Measurements from ENCODE around the gene MADCAM1.
"Not testable (repeated sequence)": the region's sequence is repeated elsewhere in the genome, so short reads cannot be mapped to it uniquely, and the experiment has no call there.

MADCAM1 gene

DNA sequence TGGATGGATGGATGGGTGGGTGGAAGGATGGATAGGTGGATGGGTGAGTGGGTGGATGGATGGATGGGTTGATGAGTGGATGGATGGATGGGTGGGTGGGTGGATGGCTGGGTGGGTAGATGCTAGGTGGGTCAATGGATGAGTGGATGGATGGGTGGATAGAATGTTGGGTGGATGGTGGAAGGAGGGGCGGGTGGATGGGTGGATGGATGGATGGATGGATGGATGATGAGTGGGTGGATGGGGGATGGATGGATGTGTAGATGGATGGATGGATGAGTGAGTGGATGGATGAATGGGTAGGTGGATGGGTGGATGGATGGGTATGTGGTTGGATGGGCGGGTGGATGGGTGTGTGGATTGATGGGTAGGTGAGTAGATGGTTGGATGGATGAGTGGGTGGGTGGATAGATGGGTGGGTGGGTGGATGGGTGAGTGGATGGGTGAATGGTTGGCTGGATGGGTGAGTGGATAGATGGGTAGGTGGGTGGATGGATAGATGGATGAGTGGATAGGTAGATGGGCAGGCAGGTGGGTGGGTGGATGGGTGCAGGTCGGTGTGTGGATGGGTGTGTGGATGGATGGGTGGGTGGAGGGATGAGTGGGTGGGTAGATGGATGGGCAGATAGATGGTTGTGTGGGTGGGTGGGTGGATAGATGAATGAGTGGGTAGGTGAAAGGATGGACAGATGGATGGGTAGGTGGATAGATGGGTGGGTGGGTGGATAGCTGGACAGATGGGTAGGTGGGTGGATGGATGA lies 31.1 kb upstream of the MADCAM1 start:
- in situ Hi-C loops (cut with MboI; ENCODE audit: low sequenced_read_pairs), result no loop called here

DNA sequence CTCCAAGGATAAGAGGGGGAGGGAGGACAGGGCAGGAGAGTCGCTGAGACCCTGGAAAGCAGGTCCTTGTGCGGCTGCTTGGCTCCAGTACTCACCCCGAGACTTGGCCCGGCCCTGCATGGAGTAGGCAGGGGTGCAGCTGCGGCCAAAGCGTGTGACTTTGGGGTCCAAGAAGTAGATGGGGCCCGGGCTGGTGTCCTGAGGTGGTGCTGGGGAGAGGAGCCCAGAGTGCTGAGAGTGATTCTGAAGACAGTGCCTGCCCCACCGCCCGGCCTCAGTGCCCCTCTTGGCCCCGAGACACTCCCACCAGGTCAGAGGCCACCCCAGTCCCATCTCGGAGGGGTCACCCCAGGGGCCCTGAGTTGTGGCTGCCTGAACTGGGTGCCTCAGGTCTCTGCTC lies 28.7 kb upstream of the MADCAM1 start:
- in situ Hi-C loops (cut with MboI; ENCODE audit: low sequenced_read_pairs), result no loop called here

DNA sequence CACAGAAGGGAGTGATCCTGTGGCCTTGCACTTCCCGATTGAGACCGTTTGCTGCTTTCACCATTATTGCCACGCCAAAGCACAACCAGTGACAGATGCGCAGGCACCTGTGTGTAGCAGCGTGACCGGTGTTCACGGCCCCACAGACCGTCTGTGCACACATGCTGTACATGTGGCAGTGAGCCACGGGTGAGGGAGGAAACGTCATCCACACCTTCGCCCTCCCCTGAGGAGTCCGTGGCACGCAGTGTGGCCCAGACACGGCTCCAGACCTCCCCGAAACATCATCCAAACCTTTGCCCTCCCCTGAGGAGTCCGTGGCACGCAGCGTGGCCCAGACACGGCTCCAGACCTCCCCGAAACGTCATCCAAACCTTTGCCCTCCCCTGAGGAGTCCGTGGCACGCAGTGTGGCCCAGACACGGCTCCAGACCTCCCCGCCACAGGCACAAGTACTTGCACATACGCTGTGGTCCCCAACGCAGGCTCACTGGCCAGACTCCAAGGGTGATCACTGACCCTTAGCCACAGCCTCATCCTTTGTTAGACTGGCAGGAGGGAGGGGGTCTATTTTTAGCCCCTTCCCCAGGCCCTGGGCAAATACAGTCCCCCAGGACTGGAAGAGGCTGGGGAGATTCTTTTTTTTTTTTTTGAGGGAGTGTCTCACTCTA lies 27.6 kb upstream of the MADCAM1 start:
- in situ Hi-C loops (cut with MboI; ENCODE audit: low sequenced_read_pairs), result no loop called here

DNA sequence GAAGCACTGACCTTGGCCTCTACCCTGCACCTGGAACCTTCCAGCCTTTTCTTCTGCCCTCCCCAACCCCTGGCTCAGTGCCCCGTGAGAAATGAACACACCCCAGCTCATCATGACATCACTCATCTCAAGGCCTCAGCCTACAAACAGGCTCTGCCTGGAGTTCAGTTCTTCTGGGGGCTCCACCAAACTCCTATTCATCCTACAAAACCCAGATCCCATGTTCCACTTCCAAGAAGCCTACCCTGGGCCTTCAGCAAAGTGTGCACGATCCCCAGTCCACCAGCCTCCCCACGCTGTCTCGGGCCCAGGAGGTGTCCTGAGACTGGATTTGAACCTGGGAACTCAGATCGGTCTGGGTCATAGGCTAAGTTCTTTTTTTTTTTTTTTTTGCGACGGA lies 26.5 kb upstream of the MADCAM1 start:
- in situ Hi-C loops (cut with MboI; ENCODE audit: low sequenced_read_pairs), result no loop called here

DNA sequence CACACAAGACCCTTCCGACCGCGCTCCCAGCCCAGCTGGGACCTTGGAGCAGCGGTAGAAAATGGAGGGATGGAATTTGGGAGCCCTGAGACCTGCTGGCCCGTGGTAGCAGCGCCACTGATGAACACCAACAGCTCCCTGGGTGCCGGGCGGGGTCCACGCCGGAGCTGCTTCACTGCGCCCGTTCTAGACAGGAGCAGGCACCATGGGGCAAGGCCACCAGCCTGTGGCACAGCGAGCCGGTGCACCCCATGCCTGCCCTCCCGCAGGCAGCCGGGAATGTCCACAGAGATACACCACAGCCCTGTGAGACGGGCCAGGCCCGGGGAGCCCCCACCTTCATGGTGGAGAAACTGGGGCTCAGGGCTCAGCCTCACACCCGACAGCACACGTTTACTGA lies 25.6 kb upstream of the MADCAM1 start:
- in situ Hi-C loops (cut with MboI; ENCODE audit: low sequenced_read_pairs), result no loop called here

DNA sequence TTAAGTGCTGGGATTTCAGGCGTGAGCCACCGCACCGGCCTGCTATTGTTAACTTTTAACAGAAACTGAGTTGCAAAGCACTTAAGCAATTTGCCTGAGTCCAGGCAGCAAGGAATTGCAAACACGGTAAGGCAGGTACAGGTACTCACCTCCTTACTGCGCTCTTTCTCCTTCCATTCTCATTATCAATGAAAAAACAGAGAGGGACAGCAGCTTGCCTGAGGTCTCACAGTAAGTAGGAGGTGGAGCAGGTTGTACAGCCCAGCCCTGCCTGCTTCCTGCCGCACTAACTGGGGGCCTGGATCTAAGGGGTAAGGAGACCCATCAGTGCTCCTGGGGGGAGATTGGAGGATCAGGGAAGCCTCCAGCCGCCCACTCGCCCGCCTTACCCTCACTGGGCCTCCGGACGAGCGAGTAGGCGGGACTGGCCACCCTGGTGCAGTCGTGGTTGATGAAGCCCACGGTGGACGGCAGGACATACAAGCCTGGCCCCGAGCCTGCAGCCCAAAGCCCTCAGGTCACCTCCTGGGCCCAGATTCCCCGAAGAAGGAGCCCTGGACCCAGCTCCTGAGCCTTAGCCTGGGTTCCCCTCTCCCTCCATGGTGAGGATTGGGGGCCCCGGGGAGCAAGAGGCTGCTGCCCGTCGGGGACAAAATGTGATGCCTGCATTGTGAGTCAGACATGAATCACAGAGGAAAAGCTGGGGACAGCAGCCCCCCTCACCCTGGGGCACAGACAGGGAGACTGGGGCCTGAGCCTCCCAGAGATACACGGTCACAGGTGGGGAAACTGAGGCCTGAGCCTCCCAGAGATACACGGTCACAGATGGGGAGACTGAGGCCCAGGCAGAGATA lies 24.1 kb upstream of the MADCAM1 start:
- in situ Hi-C loops (cut with MboI; ENCODE audit: low sequenced_read_pairs), result no loop called here

DNA sequence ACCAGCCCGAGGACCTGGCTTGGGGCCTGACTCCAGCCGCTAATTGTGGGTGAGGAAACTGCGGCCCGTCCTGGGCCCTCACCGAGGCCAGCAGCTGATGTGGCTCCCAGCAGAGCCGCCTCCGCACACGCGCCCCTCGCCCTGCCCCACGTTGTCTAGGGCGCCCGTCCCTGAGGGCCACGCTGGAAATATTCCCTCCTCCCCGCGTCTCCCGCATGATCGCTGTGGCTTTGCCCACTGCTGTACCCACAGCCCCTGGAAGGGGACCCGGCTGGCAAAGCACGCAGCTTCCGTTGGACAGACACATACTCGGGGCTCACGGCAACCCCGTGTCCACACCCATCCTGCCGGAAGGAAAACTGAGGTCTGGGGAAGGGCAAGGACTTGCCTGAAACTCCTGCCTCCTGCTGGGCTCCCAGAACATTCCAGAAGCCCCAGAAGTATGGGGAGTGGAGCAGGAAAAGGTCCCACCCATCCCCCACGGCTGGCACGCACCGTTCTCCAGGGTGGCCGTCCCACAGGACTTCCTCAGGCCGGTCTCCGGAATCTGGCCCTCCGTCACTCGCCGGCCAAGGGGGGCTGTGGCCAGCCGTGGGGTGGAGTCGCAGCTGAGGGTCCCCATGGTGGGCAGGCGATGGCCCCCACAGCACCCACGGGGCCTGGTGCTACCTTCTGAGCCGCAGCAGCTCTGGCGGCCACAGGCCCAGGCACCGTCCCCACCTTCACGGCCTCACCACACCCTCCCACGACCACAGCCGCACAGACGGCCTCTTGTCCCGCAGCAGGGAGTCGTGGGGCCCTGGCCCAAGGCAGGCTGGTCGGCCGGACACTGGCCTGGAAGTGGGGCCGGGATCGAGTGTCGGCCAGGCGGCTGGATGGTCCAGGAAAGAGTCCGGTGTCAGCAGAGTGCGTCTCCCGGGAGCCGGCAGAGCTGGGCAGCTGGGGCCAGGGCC lies 21.9 kb upstream of the MADCAM1 start:
- in situ Hi-C loops (cut with MboI; ENCODE audit: low sequenced_read_pairs), result no loop called here

DNA sequence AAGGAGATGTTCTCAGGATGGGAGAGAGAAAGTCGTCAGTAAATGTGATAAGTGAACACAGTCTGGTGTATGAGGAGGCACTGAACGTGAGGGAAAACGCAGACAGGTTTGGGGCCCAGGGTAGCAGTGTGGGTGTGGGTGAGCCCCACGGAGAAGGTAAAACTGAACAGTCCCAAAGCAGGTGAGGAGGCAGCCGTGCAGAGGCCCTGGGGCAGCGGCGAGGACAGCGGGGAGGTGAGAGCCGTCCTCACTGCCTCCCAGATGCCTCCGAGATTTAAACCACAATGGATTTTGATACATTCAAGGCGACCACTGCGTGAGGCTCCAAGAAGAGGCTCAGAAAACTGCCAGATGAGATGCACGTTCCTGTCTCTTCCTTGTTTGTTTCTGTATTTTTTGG lies 20.9 kb upstream of the MADCAM1 start:
- in situ Hi-C loops (cut with MboI; ENCODE audit: low sequenced_read_pairs), result no loop called here

DNA sequence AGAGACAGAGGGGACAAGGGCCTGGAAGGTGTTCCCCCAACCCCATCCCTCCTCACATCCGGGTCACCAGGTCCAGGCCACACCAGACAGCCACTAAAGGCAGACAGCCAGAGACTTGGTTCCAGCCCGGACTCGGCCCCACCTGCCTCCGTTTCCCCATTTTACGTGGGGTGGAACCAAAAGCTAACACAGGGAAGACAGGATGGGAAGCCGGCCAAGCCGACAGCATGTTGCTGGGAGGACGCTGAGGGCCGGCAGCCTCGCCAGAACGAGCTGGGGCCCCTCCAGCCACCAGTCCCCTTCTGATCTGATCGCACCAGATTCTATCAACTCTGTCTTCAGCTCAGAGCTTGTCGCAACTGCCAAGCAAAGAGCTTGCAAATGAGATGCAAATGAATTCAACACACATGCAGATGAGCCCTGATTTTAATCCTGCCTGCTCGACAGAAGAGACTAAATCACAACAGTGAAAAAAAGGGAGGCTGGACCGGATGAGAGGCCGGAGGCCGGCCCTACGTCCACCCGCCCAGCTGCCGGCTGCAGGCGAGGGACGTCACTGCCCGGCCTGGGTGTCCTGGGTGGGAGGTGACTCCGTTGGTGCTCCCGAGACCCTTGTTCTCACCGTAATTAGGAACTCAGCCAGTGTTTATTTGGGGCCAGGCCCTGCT lies 17.9 kb upstream of the MADCAM1 start:
- in situ Hi-C loops (cut with MboI; ENCODE audit: low sequenced_read_pairs), result no loop called here

DNA sequence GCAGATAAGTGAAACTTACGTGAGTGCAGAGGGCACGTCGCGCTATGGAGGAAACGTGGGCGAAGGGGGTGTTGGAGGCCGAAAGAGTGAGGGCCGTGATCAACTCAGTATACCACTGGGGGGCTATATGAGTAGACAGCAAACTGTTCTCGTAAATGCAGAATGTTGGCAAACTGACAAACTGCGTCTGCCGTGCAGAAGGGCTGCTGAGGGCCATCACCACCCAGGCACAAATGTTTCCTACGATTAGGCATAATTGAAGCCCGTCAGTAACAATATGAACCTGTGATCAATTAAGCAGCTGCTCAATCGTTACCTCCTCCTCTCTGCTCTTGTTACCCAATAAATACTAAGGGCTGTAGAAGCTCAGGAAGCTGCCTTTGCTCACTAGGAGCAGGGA lies 17.3 kb upstream of the MADCAM1 start:
- in situ Hi-C loops (cut with MboI; ENCODE audit: low sequenced_read_pairs), result no loop called here

DNA sequence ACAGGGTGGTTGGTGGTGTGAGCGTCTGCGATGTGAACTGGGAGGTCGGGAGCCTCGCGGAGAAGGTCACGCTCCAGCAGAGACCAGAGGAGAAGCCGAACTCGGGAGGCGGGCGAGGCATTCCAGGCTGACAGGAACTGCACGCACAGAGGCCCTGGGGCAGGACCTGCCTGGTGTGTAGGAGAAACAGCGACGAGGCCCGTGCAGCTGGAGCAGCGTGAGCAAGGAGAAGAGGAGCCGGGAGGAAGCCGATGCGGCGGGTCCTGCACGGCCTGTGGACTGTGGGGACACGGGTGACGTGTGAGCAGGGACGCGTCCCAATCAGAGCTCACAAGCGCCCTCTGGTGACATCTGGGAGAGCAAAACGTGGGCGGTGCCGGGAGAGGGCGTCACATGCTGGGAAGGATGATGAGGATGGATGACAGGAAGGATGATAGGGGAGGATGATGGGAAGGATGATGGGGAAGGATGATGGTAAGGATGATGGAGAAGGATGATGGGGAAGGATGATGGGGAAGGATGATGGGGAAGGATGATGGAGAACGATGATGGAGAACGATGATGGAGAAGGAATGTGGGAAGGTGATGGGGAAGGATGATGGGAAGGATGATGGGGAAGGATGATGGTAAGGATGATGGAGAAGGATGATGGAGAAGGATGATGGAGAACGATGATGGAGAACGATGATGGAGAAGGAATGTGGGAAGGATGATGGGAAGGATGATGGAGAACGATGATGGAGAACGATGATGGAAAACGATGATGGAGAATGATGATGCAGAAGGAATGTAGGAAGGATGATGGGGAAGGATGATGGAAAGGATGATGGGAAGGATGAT lies 16.1 kb upstream of the MADCAM1 start:
- in situ Hi-C loops (cut with MboI; ENCODE audit: low sequenced_read_pairs), result no loop called here

DNA sequence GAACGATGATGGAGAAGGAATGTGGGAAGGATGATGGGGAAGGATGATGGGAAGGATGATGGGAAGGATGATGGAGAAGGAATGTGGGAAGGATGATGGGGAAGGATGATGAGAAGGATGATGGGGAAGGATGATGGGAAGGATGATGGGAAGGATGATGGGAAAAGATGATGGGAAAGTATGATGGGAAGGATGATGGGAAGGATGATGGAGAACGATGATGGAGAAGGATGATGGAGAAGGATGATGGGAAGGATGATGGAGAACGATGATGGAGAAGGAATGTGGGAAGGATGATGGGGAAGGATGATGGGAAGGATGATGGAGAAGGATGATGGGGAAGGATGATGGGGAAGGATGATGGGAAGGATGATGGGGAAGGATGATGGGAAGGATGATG lies 15.2 kb upstream of the MADCAM1 start:
- in situ Hi-C loops (cut with MboI; ENCODE audit: low sequenced_read_pairs), result not testable (repeated sequence)

DNA sequence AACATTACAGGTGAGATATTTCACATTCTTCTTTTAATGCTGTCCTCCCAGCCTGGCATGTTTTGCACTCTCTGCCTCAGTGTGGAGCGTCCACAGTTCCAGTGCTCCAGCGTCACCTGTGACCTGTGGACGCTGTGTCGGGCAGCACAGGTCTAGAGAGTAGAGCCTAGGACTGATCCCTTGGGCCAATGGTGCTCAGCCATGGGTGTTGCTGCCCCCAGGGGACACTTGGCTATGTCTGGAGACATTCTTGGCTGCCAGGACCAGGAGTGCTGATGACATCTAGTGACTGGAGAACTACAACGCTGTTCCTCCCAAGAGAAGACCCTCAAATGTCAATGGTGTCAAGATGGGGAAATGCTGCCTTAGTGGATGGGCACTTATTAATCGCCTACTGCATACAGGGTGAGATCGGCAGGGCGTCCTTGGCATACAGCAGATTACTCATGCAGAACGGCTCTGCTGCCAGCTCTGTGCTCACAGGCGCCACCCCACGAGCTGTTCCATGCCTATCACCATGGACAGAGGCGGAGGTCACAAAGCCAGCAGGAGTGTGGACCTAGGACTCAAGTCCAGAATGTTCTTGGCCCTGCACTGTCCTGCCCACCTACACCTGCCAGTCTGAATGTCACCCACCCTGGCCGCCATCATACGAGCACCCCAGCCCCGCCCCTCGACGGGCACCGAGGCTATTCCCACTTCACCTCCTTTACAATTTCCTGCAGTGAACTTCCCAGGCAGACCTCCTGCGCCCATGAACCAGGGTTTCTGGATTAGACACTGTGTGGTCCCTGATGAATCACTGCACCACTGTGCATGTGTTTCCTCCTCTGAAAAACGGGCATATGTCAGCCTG lies 13.9 kb upstream of the MADCAM1 start:
- in situ Hi-C loops (cut with MboI; ENCODE audit: low sequenced_read_pairs), result no loop called here

DNA sequence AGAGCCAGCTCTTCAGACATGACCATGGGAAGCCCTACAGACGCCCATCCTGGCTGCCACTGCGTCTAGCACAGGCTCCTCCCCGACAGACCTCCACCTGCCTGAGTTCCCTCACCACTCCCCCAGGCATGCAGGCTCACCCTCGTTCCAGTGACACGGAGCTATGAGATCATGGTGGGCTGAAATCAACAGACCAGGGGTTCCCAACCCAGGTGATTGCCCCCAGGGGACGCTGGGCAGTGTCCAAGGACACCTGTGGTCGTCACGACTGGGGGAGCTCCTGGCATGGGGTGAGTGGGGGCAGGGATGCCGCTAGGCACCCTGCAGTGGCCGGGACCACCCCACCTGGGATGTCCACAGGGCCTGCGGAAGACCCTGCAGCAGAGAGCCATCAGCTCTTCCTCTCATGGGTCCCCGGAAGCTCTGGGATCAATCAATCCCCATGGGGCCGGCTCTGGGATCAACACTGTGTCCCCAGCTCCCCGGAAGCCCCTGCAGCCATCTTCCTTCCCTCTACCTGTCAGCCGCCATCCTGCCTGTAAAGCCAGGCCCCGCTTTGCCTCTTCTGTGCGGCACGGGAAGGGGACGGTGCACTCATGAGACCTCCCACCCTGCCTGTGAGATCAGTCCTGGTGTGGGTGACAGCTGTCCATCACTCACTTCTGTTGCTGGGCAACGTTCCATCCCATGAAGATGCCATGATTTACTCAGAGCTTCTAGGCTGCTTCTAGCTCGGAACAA lies 12.8 kb upstream of the MADCAM1 start:
- in situ Hi-C loops (cut with MboI; ENCODE audit: low sequenced_read_pairs), result no loop called here

DNA sequence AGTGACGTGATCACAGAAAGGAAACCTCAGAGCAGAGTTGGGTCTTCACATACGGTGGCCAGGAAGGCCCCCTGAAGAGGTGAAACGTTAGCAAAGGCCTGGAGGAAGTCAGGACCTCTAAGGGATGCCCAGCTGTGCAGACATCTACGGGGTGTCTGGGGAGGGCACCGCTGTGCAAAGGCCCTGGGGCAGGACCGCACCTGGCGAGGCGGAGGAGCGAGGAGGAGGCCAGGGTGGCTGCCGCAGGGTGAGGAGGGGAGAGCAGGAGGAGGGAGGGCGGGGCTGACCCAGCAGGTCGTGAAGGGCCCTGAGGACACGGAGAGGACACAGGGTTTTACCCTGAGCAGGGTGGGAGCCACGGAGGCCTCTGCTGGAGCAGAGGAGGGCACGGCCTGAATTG lies 11.8 kb upstream of the MADCAM1 start:
- in situ Hi-C loops (cut with MboI; ENCODE audit: low sequenced_read_pairs), result no loop called here

DNA sequence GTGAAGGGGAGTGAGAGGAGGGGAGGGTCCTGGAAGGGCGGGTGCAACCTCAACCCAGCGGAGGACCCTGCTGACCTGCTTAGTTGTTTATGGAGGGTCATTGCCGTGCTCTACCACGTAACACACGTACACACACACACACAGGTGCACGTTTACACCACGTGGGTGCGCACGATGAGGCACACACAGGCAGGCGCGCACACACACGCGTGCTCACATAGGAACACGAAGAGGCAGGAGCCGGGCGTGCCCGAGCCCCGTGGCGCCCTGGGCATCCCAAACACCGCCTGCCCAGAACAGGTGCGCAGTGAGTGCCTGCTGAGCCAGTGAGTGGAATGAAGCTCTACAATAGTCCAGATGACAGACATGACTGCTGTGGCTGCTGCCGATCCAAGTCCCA lies 11.2 kb upstream of the MADCAM1 start:
- in situ Hi-C loops (cut with MboI; ENCODE audit: low sequenced_read_pairs), result no loop called here

DNA sequence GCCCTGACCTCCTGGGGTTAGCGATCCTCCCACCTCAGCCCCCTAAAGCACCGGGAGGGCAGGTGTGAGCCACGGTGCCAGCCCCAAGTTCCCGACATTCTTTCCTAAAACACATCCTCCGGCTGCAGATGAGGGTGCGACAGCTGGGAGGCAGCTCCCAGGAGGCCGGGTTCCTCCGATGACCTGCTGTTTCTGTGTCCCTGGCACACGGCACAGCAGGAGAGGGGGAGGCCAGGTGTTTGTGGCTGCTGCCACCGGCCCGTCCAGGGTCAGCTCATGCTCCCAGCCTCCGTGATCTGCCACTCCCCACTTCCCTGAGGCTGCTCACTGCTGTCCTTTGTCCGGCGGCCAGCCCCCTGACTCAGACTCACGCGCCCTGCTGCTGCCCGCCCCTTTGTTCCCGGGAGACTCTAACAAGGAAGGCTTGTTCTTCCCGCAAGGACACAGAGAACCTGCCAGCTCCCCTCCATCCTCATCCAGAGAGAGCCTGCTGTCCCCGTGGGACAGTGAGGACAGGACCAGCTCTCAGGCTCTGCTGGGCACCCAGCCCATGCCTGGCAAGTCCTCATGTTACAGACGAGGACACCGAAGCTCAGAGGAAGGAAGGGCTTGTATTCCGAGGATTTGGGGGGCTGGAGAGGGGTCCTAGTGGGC lies 10.6 kb upstream of the MADCAM1 start:
- in situ Hi-C loops (cut with MboI; ENCODE audit: low sequenced_read_pairs), result no loop called here
